Astrocyte of the hippocampus (primary cell): Measurements from ENCODE around the gene PDE3B.
"Not testable (repeated sequence)": the region's sequence is repeated elsewhere in the genome, so short reads cannot be mapped to it uniquely, and the experiment has no call there.

ENCODE experiments used
- DNase-seq: peaks from one replicate; pipeline ENCODE4 v3.0.0; 2011; ENCODE audit warnings: low read depth, low spot score

The PDE3B gene

GRCh38 chr11:14676068-14676467 is 32.5 kb downstream of the PDE3B start:
- no peak for DNase-seq

GRCh38 chr11:14677146-14677545 is 33.5 kb downstream of the PDE3B start:
- DNase-seq: no peak

- no peak for DNase-seq
These were observed 34.7 kb downstream of the PDE3B start for GRCh38 chr11:14678350-14678749.

- no peak for DNase-seq
These were observed 36.1 kb downstream of the PDE3B start for GRCh38 chr11:14679662-14680061.

- DNase-seq: not testable (repeated sequence)
These were observed 40.8 kb downstream of the PDE3B start for GRCh38 chr11:14684234-14684915.

- no peak for DNase-seq
These were observed 43.9 kb downstream of the PDE3B start for GRCh38 chr11:14687456-14687855.

DNA sequence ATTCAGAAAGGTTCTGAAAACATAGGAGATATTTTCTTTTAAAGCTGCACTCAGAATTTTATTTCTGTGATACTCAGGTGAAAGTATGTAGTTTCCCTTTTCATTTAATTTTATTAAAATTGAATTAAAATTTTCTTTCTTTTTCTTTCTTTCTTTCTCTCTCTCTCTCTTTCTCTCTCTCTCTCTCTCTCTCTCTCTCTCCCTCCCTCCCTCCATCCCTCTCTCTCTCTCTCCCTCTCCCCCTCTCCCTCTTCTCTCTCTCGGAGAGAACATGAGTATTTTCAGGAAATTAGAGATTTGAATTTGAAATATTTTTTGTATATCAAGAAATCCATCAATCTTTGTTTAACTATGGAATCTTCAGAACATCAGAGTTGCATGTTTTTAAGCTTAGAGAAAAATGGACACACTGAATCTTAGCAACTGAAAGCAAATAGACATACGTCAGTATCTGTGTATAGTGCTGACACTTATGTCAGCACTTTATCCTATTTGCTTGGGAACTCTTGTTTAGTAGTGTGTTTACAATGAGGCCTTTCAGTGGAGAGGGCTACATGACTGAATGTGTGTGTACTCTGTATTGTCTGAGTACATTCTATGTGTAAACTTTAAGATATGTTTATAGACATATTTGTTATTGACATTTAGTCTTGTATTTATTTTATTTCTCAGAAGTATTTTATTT is 44.5 kb downstream of the PDE3B start:
- no peak for DNase-seq

GRCh38 chr11:14695656-14696055 is 52.1 kb downstream of the PDE3B start:
- not testable (repeated sequence) for DNase-seq

DNA sequence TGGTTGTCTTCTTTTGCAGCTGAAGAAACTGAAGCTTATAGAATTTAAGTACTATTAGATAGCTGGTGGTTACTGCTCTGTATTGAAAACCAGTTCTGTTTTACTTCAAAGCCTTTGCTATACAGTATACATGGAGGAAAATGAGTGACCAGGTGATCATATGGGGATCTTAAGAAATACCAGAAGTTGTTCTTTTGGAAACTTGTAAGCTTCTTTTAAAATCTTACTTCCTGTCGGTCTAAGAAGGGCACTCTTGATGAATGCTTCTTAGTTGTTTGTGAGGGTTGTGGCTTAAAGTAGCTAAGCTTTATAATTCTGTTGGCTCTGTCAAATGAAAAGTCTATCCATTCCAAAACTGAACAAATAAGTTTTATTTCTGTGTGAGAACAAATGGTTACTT is 55.2 kb downstream of the PDE3B start:
- DNase-seq: no peak

GRCh38 chr11:14700593-14700992 is 57.0 kb downstream of the PDE3B start:
- no peak for DNase-seq

DNA sequence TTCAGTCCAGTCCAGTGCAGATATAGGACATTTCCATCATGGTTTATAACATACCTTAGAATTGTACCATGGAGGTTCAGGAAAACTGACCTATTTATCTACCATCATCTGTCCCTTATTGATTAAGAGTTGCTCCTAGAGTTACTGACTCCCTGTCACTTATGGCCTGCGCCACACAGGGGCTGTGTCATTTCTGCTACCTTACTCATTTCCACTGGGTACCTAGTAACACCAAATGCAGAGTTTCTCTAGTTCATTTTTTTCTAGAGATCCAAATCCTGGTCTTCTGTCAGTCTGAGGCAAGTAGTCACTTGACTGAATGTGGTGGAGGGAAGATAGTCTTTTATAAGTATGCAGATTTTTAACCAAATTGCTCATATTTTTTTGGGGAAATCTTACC is 59.2 kb downstream of the PDE3B start:
- no peak for DNase-seq

DNA sequence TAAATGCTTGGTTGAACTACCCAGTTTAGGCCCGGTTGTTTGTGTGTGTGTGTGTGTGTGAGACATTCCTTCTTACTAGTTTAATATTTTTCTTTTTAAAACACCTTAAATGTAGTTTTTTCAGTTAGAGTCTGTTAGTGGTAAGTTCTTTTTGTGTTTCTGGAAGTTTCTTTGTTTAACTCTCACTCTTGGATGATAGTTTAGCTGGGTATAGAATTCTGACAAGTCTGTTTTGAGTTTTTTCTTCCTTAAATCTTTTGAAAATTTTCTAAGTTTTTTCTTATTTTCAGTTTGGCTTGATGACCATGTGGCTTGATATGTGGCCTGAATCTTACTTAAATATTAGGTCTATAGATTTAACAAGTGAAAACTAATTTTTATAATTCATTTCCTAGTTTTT is 60.1 kb downstream of the PDE3B start:
- no peak for DNase-seq

DNA sequence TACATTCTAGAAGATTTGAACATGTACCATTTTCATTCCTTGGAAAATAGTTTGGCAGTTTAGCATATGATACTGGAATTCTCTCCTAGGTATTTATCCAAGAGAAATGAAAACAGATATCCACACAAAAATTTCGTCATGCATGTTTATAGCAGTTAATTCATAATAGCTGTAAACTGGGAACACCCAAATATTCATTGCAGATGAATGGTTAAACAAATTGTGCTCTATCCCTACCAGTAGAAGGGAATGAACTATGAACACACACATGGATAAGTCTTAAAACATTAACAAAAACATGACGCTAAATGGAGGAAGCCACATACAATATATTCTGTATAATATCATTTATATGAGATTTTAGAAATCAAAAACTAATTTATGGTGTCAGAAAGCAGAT is 61.5 kb downstream of the PDE3B start:
- no peak for DNase-seq

DNA sequence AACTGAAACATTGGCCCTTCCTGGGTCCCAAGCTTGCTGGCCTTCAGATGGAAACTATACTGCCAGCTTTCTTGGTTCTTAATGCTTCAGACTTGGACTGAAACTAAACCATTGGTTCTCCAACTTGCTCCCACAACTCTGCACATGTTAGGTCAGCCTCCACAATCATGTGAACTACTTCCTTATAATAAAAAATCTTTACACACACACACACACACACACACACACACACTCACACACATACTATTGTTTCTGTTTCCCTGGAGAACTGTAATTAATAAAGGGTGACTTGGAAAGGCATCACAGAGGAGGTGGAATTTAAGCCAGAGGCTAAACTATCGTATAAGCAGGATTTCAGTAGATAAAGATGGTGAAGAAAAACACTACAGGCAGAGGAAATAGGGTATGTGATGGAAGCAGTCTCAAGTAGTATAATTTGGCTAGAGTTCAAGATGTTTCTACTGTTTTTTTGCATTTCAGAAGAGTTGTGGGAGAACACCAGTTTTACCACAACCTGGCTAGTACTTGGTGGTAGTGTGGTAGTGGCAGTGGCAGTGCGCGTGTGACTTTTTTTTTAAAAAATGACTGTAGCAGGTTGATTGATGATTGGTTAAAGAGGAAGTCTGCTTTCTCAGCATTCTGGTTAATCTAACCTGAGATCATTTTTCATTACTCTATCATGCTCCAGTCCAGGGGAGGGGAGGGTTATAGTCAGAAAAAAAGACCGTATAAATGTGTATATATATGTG is 70.1 kb downstream of the PDE3B start:
- DNase-seq: no peak

DNA sequence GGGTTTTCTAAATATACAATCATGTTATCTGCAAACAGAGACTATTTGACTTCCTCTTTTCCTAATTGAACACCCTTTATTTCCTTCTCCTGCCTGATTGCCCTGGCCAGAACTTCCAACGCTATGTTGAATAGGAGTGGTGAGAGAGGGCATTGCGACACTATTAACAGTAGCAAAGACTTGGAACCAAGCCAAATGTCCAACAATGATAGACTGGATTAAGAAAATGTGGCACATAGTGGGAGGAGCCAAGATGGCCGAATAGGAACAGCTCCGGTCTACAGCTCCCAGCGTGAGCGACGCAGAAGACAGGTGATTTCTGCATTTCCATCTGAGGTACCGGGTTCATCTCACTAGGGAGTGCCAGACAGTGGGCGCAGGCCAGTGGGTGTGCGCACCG is 72.1 kb downstream of the PDE3B start:
- not testable (repeated sequence) for DNase-seq

DNA sequence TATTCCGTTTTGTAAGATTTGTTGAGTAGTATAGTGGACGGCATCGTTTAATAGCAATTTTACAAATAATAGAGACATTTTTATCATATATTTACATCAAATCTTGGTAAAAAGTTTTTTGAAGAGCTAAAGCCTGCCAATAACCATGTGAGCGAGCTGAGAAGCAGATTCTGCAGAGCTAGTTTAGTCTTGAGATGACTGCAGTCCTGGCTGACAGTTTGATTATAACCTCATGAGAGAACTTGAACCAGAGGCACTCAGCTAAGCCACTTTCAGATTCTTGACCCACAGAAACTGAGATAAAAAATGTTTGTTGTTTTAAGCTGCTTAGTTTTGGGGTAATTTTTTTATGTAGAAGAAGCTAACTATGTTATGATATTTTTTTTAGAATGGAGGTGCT is 78.9 kb downstream of the PDE3B start:
- DNase-seq: no peak

- no peak for DNase-seq
These were observed 81.5 kb downstream of the PDE3B start for GRCh38 chr11:14725150-14725549.

GRCh38 chr11:14727215-14727614 is 83.6 kb downstream of the PDE3B start:
- no peak for DNase-seq

GRCh38 chr11:14727746-14728145 is 84.1 kb downstream of the PDE3B start:
- no peak for DNase-seq

GRCh38 chr11:14740539-14740938 is 96.9 kb downstream of the PDE3B start:
- DNase-seq: not testable (repeated sequence)

DNA sequence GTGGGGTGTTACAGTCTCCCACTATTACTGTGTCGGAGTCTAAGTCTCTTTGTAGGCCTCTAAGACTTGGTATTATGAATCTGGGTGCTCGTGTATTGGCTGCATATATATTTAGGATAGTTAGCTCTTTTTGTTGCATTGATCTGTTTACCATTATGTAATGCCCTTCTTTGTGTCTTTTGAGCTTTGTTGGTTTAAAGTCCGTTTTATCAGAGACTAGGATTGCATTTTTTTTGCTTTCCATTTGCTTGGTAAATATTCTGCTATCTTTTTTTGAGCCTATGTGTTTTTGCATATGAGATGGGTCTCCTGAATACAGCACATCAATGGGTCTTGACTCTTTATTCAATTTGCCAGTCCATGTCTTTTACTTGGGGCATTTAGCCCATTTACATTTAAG is 97.6 kb downstream of the PDE3B start:
- no peak for DNase-seq

- no peak for DNase-seq
These were observed 99.4 kb downstream of the PDE3B start for GRCh38 chr11:14742849-14743559.
